Peyer's patch (tissue), 4 donors: ENCODE data around the gene CYP2A13. TPM values are rescaled to one million over a fixed set of nuclear protein-coding genes. Genes with fewer than 3 reads are reported as not detected.
"Not testable (repeated sequence)": the region's sequence is repeated elsewhere in the genome, so short reads cannot be mapped to it uniquely, and the experiment has no call there.

Experiments
- DNase-seq, 3 donors: peaks; one replicate each; pipeline ENCODE4 v3.0.0-alpha.2; 2017 to 2019
- H3K27ac ChIP-seq, 4 donors: fragments of 200-600 bp; sonication (generic); one replicate each; pipeline ENCODE4 v1.5.1; 2016 to 2019
- H3K27me3 ChIP-seq, 2 donors: fragments of 200-600 bp; sonication (generic); one replicate each; pipeline ENCODE4 v1.5.1; 2019
- H3K36me3 ChIP-seq, 3 donors: fragments of 200-600 bp; sonication (generic); one replicate each; pipeline ENCODE4 v1.5.1; 2016 to 2019
- H3K4me1 ChIP-seq, 4 donors: fragments of 200-600 bp; sonication (generic); one replicate each; pipeline ENCODE4 v1.5.1; 2016 to 2019
- H3K4me3 ChIP-seq, 4 donors: fragments of 200-600 bp; sonication (generic); 1 replicate in 3 of 4; 2 replicates in 1 of 4; pipeline ENCODE4 v1.5.1; 2016 to 2019; ENCODE audit warnings: mild to moderate bottlenecking in 1 of 4
- H3K9me3 ChIP-seq, 4 donors: fragments of 200-600 bp; sonication (generic); one replicate each; pipeline ENCODE4 v1.5.1; 2016 to 2019; ENCODE audit warnings: mild to moderate bottlenecking in 1 of 4
- CTCF ChIP-seq, 6 experiments: fragments of 450-650 bp in 4 of 6; fragments of 200-600 bp in 2 of 6; sonication (generic) in 1 of 6; IDR thresholded peaks; one replicate each; pipeline ENCODE4 v1.5.1; 2017 to 2019; ENCODE audit warnings: antibody characterized with exemption in 6 of 6, mild to moderate bottlenecking in 3 of 6, moderate library complexity in 1 of 6
- POLR2A ChIP-seq, 2 donors: fragments of 450-650 bp; IDR thresholded peaks; one replicate each; pipeline ENCODE4 v1.5.1; 2017; ENCODE audit warnings: antibody characterized with exemption in 2 of 2, mild to moderate bottlenecking in 2 of 2, moderate library complexity in 2 of 2
- total RNA-seq, 4 donors: library from RNA; depleted of rRNA; stranded (reverse); fragments of >200 nt; gene quantifications; one replicate each; pipeline ENCODE4 v1.1.0, GENCODE V29; 2016

The CYP2A13 gene
- total RNA-seq, 4 donors from 2014 or later: not detected

- H3K4me1 ChIP-seq: no peaks in the 10 kb centered on the region
- H3K36me3 ChIP-seq: no peaks in the 10 kb centered on the region
- no peak for DNase-seq
- no peak overlapping the region for H3K27ac ChIP-seq
- H3K27me3 ChIP-seq: no peaks in the 10 kb centered on the region
- no peaks in the 10 kb centered on the region for H3K9me3 ChIP-seq
- H3K4me3 ChIP-seq: no peak overlapping the region
- TF ChIP-seq POLR2A (IDR thresholded peaks at IDR 0.05) (no peak), CTCF (IDR thresholded peaks at IDR 0.05) (no peak)
These were observed 23.6 kb downstream of the CYP2A13 start for GRCh38 chr19:41111750-41112295.

DNA sequence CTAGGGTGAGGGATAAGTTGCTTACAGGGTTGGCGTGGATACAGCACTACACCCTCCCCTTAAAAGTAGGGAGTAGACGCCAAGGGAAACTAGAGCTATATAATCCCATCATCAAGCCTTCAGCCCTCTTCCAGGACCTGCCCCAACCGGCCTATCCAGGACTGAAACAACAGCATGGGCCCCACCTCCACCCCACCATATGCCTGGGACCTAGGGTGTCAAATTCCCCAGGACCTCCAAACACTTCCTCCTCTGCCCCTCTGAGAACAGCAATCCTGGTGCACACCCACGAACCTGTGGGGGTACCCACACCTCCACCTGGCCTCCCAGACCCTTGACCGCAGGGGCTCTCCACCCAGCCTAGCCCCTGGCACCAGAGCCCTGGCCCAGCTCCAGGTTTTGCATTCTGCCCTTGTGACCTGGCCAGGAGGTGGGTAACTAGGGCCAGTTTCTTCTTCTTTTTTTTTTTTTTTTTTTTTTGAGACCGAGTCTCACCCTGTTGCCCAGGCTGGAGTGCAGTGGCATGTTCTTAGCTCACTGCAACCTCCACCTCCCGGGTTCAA, 24.6 kb downstream of the CYP2A13 start:
- H3K9me3 ChIP-seq: no peaks in the 10 kb centered on the region
- H3K4me1 ChIP-seq: no peaks in the 10 kb centered on the region
- no peak for TF ChIP-seq POLR2A (IDR thresholded peaks at IDR 0.05)
- TF ChIP-seq CTCF (IDR thresholded peaks at IDR 0.05): no peak
- H3K36me3 ChIP-seq: no peaks in the 10 kb centered on the region
- H3K27ac ChIP-seq: no peak overlapping the region
- DNase-seq: peak in 1 of 3 donors; percentile 23
- H3K4me3 ChIP-seq: no peak overlapping the region
- H3K27me3 ChIP-seq: no peaks in the 10 kb centered on the region

- no peak for TF ChIP-seq POLR2A (IDR thresholded peaks at IDR 0.05)
- no peak for TF ChIP-seq CTCF (IDR thresholded peaks at IDR 0.05)
- Histone ChIP-seq H3K4me3 (no peak within 1 kb of the TSS), H3K9me3 (no peaks in the 10 kb centered on the region), H3K27me3 (no peaks in the 10 kb centered on the region), H3K27ac (no peak within 1 kb of the TSS), H3K36me3 (no peaks in the 10 kb centered on the region), H3K4me1 (no peaks in the 10 kb centered on the region)
- no peak for DNase-seq
These were observed 25.9 kb downstream of the CYP2A13 start, which contains the start of gene CYP2F1 for GRCh38 chr19:41114132-41114531. Gene CYP2F1, plus strand, starts transcription at chr19:41114432. Its CDS starts 1,757 bp downstream, at chr19:41116189.

- Histone ChIP-seq H3K27me3 (no peaks in the 10 kb centered on the region), H3K4me1 (no peaks in the 10 kb centered on the region), H3K27ac (no peak overlapping the region), H3K4me3 (no peak overlapping the region), H3K9me3 (no peaks in the 10 kb centered on the region), H3K36me3 (no peaks in the 10 kb centered on the region)
- TF ChIP-seq POLR2A (IDR thresholded peaks at IDR 0.05) (no peak), CTCF (IDR thresholded peaks at IDR 0.05) (no peak)
- DNase-seq: no peak
These were observed 28.0 kb downstream of the CYP2A13 start for GRCh38 chr19:41116261-41116660.

DNA sequence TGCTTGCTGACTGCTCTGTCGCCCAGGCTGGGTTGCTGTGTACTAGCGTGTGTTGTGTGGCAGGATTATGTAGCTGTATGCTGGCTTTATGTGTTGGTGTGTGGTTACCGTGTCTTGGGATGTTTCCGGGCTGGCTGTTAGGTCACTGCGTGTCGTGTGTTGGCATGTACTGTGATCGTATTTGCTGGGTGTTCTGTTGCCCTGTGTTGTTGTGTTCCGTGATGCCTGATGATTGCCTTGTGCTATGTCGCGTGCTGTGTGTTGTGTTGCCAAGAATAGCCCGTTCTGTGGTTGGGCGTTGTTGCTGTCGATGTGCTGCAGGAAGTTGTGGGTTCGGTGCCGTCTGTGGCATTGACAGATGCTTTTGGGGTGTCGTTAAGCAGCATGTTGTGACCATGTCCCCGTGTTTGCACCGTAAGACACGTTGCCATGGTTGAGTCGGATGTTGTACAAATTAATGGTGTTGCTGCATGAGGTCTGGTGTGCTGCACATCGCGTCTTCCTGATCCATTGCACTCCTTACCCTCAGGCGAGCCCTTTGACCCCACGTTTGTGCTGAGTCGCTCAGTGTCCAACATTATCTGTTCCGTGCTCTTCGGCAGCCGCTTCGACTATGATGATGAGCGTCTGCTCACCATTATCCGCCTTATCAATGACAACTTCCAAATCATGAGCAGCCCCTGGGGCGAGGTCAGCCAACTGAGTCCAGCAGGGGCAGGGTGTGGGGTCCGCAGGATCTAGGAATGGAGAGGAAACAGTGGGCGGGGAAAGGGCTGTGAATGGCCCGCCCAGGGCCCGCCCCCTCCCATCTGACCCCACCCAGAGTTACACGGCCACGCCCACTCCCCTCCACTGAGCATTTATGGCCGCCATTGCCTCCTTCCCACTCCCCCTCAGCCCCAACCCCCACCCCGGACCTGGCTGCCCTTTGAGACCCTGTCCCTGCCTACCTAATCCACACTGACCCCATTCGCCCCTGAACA, 33.0 kb downstream of the CYP2A13 start:
- not testable (repeated sequence) for H3K27ac ChIP-seq, H3K27me3 ChIP-seq, H3K4me3 ChIP-seq, H3K9me3 ChIP-seq, H3K36me3 ChIP-seq, H3K4me1 ChIP-seq
- DNase-seq: peak in 2 of 3 donors; percentile 44 to 83

- DNase-seq, H3K36me3 ChIP-seq, H3K27me3 ChIP-seq, H3K4me1 ChIP-seq, H3K27ac ChIP-seq, H3K9me3 ChIP-seq, H3K4me3 ChIP-seq: not testable (repeated sequence)
These were observed 34.6 kb downstream of the CYP2A13 start for GRCh38 chr19:41122846-41123245.
